Left renal pelvis (tissue), 4 donors: ENCODE results near the gene SCN3A. TPM values are rescaled to one million over a fixed set of nuclear protein-coding genes. Genes with fewer than 3 reads are reported as not detected.

Experiments
- DNase-seq, 4 donors: peaks; one replicate each; pipeline ENCODE4 v3.0.0-alpha.2; 2013; ENCODE audit warnings: low read depth in 4 of 4, low spot score in 3 of 4
- polyA plus RNA-seq, 4 donors: library from polyadenylated mRNA; unstranded; fragments of 120-200 nt; gene quantifications; one replicate each; pipeline ENCODE4 v1.2.1, GENCODE V29; 2013; ENCODE audit not compliant: insufficient read length in 4 of 4

The SCN3A gene
- under 1 TPM; 0.30 to 0.78 (median 0.43) TPM for polyA plus RNA-seq

DNA sequence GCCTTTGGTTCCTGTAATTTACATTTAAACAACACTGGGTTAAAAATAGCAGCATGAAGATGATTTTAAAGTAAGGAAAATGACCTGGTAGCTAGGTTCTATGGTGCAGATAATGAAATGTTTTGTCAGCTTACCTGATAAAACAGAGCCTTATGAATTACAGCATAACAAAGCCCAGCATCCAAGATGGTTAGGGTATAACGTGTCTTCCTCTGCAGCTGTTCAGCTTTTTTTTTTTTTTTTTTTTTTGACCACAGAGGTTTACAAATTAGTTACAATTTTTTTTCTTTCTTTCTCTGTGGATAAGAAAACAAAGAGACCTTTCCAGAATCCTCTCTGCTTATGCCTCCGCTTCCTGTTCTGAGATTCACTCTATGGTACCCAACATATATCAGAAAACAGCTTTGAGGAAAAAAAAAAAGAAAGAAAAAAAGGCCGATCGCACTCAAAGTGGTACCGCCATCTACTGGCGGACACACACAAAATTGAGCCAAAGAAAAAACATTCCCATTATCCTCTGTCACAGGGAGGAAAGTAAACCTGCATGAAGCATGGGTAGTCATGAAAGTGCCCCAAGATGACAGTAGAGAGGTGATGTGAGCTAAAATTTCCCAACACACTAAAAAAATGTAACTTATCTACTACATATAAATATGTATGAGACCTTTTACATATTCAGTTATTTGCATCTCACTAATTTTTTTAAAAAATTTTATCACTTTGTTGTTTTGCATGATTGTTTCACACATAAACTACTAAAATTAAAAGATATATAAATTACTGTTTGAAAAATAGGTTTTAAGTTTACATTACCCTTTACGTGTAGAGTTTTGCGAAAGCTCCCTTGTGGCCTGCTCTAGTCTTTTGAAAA, at the start of gene SCN3A:
TSS of gene SCN3A (minus strand) at position 362 of the 871 bp plus-strand sequence. CDS start 27,656 bp downstream, outside the sequence.
- peak; percentile 12 to 24 (median 18) for DNase-seq

DNA sequence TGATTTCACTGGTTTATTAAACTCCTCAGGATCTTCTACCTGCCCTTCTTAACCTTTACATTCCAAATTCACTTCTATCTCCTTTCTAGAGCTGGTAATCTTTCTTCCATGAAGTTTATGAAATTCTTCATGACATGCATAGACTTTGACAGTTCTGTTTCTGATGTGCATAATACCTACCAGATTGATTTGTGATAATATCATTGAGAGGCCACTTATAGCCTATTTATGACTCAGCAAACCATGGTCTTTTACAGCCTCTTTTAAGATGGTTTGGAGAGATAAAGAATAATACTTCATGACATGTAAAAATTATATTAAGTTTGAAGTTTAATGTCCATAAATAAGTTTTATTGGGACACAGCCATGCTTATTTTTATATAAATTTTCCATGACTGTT, 49.3 kb upstream of the SCN3A start:
- DNase-seq, result no peak

DNA sequence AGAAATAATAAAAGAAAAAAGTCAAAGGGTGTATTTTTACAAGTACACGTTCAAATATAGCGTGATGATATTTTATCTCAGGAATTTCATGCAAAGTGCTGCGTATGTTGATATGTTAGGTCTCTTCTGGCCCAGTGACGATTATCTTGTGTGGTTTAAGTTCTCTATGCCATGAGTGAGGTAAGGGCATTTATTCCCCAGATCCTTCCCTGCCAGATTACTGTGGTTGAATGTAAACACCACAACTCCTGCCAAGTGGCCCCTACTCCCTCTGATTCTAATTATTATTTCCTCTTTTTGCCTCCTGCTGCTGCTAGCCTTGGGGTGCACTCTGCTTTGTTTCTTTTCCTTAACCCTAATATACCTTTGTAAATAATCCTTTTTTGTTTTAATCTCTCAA, 47.5 kb upstream of the SCN3A start:
- no peak for DNase-seq

DNA sequence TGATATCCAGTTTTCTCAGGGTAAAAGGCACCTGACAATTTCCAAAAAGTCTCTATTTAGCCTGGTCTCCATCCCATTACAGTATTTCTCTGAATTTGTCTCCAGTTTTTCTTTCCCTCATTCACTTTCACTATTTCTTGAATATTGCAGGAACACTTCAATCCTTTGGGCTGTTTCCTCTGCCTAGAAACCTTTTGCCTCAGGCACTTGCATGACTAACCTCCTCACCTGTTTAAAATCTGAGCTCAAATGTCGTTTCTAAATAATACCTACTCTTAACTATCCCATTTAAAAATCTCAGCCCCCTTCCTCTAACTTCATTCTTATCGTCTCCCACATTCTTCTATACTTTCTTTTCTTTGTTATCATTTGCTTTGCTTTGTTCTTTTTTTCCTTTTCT, 44.4 kb upstream of the SCN3A start:
- no peak for DNase-seq

DNA sequence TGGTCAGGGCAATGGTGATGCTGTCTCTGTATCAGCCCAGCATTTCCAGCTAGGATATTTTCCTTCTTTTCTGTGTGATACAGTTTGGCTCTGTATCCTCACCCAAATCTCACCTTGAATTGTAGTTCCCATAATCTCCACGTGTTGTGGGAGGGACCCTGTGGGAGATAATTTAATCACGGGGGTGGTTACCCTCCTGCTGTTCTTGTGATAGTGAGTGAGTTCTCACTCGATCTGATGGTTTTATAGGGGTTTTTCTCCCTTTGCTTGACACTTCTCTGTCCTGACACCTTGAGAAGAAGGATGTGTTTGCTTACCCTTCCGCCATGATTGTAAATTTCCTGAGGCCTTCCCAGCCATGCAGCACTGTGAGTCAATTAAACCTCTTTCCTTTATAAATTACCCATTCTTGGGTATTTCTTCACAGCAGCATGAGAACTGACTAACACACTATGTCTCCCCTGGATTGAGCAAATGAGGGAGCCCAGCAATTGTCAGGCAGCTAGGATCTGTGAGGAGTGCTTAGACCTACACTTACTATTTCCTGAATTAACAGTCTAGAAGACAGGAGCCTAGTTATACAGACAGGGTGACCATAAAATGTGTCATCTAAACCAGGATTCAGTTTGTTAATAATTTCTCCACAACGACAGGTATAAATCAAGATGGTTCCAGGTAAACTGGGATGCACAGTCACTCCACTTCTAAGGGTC, 41.4 kb upstream of the SCN3A start:
- DNase-seq, result no peak

DNA sequence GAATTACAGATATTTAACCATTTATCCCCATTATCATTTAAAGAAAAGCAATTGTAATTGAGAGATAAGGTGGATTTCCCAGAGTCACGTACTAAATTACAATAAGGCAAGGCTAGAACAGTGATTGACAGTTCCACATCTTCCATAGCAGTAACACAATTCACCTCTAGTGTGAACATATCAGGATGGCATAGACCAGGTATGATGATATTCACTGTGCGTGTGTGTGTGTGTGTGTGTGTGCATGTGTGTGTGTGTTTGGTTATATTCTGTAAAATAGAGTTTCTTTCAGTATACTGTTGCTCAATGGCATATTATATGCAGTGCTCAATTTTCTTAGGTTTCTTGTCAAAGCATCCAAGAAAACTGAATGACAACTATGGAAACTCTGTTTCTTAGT, 37.1 kb upstream of the SCN3A start:
- no peak for DNase-seq

DNA sequence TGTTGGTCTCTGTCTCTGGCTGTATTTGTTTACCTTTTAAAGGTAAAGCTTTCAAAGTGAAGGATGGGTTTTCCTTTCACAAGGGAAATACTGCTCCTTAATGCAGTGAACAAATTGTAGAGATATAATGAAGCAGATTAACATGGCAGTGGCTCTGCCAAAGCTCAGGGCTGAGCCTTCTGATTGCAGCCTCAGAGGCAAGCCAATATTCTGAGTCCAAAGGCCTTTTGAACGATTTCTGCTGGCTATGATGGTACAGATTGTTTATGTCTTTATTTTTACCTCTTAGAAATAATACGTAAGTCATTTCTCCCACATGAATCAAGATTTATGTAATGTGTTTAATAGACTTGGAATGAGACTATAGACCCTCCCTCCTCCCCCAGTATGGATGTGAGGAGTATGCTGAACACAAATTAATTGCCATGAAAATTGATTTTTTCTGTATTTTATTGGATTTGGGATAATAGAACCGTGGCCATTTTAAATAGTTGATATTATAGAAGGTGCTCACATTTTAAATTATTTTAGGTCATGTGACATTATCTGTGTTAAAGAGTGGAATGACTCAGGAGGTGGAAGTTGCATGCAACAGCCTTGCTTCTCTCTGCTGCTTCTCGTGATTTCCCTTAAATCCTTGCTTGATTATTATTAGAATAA, 36.1 kb upstream of the SCN3A start:
- DNase-seq, result no peak

DNA sequence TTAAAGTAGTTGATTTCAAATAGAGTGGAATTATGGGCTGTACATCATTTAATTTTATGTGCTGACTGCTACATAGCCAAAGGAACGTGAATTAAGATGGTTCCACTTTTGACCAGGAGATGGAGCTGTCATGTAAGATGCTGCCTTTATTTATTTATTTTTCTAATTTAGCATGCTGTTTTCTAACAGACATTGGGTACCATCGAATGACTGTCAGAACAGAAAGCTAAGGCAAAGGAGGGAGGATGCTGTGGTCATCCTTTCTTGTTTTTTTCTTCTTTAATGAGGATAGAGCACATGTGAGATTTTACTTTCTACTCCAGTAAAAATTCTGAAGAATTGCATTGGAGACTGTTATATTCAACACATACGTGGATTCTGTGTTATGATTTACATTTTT, 35.4 kb upstream of the SCN3A start, which contains the start of gene SCN2A:
TSS of gene SCN2A (plus strand) at position 185 of the 400 bp plus-strand sequence. CDS start 56,410 bp downstream, outside the sequence.
- peak in 2 of 4 donors; percentile 15 to 28 for DNase-seq

DNA sequence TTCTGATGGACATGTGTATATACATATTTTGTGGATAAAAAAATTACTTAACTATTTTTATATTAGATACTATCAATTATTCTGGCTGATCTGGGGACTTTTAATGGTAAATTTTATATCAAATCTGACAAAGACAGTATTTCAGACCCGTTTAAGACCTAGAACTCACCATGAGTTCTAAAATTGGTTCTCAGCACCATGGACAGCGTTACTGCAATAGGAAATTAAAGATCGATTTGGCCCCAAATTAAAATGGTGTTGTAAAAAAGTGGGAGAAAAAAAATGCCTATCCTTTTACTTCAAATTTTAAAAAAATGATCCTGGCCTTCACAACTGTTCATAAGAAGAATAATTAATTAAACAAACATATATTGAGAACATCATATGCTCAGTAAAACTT, 34.4 kb upstream of the SCN3A start:
- peak in 1 of 4 donors; percentile 30 for DNase-seq

DNA sequence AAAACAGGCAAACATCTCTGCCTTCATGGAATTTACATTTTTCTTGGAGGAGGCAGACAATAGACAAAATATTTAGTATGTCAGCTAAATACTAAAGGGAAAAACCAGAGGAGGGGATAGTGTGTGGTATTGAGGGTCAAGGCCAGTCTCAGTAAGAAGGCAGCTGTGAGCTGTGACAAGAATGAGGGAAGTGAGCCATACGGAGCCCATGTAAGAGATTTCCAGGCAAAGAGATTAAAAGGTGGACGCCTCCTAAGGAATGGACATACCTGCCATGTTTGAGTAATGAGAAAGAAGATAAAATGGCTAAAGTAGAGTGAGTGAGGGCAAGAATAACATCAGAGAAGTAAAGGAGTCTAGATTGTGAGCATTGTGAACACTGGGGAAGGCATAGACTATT, 33.2 kb upstream of the SCN3A start:
- no peak for DNase-seq

DNA sequence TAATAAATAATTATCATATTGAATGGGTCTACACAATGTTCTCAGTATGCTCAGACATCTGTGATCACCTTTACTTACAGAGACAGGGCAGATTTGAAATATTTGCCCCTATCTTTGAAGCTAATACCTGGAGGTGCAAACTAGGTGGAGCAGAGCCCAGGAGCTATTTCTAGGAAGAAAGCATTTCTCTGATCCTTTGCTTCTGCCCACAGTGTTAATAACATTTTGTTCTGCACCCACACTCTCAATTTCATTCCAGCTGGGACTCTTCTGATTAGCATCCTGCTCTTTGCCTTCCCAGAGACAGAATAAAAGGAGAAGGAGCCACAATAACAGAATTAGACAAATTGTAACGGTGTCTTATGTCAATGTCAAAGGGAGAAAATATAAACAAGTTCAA, 23.7 kb upstream of the SCN3A start:
- DNase-seq, result no peak

DNA sequence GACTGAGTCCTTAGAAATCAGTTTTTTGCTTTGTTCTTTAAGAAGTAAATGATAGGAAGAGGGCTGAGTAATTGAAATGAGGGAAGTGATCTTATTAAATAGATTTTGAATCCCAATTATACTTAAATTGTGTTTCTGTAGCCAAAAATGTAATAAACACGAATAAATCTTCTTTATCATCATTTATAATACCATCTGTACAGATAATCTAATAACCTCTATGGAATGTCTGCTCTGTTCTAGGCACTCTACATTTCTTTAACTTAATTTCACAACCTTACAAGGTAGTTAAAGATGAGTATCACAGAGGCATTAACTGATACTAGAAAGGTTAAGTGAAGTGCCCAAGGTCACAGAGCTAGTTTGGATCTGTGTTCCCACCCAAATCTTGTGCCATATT, 21.1 kb upstream of the SCN3A start:
- no peak for DNase-seq

DNA sequence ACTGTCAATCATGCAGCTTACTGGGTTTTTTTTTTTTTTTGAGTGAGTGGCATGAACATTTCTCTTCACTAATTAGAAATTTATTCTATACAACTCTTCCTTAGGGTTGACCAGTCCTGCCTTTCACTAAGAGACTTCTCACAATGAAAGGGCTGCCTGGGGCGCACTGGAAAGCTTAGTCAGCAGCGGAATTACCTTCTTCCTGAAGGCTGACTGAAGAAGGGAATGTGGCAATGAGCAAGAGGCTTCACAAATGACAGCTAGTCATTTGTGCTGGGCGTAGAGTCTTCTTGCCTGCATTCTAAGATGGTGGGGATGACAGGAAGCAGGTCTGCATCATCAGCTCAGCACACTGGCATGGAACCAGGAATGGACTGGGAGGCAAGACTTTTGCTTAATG, 15.6 kb upstream of the SCN3A start:
- no peak for DNase-seq

DNA sequence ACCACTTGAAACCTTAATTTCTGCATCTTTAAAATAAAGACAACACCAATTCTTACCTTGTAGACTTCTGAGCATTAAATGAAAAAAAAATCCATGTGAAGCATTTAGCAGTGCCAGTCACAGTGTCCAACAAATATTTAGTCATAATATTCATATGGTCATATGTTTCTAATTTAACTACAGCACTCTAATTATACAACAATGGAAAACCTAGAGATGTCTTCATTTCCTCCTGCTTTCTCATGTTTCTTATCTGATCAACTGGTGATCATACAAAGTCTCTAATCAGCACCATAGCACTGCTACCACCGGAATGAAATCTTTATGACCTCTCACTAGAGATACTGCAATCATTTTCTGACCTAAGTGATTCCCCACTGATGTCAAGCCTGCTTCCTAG, 10.2 kb upstream of the SCN3A start:
- no peak for DNase-seq

DNA sequence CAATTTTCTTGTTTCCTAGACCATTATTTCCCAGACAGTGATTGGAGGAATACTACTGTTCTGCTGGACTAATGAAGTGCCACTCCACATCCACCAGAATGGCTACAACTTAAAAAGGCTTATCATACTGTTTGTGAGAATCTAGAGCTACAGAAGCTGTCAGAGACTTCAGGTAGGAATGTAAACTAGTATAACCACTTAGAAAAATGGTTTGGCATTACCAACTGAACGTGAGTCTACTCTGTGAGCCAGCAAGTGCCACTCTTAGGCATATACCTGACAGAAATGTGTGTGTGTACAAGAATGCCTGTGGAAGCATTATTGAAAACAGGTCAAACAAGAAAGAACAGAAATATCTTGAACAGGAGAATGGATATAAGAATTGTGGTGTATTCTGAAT, 4.2 kb upstream of the SCN3A start:
- DNase-seq, result no peak

DNA sequence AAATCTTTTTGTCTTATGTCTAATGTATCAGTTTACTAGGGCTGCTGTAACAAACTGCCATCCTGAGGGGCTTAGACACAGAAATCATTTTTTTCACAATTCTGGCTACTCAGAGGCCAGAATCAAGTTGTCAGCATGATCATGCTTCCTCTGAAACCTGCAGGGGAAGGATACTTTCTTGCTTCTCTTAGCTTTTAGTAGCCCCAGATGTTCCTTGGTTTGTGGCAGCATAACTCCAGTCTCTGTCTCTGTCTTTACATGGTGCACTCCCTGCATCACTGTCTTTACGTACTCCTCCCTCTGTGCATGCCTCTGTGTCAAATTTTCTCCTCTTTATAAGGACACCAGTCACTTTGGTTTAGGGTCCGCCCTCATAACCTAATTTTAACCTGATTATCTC, 2.0 kb upstream of the SCN3A start:
- no peak for DNase-seq

DNA sequence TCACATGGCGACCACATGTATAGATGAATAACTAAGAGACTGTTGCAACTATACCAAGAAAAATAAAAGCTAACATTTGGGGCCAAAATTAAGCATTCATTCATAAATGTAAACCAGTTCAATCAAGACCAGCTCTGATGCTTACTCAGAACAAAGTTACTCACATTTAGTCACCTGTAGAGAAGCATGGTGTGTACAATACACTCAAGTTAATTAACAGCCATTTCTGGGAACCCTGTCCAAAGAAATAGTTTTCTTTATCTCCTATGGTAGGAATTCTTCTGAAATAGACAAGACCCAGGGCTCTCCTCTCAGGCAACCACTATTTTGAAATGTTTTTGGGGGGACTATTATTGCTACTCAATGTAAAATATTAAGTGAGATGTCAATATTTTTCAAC, 1.6 kb downstream of the SCN3A start:
- no peak for DNase-seq

DNA sequence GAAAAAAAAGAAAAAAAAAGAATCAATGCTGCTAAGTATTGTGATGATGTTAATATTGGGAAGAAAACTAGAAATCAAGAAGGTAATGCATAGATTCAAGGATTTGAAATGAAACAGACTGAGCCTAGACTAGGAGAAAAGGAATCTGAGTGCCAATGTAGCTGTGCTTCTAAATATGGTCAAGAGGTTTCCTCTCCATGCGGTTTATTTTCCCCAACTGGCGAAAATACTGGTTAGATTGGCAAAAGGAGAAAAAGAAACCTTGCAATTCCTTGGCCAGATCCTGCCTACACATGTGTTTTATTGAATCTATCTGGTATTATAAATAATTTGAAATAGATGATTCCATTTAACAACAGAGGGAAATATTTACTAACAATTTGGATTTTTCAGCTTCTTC, 5.7 kb downstream of the SCN3A start:
- no peak for DNase-seq

DNA sequence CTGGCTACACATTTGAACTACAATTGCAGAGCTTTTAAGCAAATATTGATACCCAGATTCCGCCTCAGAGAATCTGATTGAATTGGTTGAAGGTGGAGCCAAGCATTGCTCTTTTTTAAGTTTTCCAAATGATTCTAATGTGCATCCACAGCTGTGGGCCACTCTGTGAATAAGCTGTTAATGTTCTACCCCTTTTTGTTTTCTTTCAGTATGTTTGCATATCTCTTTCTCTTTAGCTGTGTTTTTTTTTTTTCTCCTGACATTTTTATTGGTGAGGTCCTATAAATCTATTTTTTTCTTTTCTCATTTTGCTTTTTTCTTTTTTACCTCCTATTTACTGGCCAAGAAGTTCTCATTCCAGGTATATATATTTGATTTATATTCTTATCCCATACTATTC, 6.5 kb downstream of the SCN3A start:
- DNase-seq, result no peak

DNA sequence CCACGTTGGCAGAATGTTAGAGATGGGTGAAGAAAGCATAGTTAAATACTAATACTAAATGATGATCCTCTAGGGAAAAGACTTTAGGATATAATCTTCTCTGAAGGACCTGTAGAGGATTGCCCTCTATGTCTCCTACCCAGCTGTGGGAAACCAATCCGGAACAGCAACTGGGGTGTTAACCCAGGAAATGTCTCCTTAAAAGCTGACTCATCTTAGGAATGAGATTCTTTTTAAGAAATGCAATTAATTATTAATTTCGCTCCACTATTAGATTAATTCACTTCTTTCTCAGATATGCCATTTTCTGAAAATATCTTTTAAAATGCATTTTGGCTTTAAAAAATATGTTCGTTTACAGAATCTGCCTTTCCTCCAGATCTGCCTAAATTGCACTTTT, 7.4 kb downstream of the SCN3A start:
- DNase-seq, result no peak

DNA sequence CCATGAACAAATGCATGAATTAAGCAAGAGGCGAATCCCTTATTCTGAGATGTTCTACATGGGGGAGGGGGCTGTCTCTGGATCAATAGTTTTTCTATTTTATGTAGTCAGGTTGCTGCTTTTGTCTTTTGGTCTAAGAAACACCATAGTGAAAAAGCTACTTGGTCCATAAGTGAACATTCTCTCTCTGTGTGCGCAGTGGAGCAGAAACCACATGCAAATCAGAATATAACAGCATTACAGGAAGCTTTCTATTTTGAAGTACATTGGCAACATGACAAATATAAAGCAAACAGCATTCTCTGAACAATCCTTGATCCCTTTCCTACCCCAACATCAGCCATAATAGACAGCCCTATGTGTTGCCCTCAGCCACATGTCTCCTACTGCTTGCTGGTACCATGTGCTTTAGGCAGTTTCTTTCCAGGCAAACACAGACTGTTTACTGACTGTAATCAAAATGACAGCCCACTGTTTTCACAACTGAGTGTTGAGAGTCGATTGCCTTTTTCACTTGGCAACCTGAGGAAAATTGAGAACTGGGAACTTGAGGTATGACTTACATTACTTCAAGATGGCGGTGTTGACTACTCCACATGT, 10.6 kb downstream of the SCN3A start:
- DNase-seq, result no peak
